HCT116 (cell line): ENCODE measurements around the gene XRCC2.

Experiments
- CTCF ChIP-seq, 3 experiments: fragments of 200-600 bp in 1 of 3; sonication (generic) in 1 of 3; IDR thresholded peaks in 2 of 3; conservative IDR thresholded peaks in 1 of 3; 2 replicates each; pipeline ENCODE4 v1.5.1; 2012 to 2017; ENCODE audit warnings: low read depth in 2 of 3, low read length in 2 of 3, antibody characterized with exemption in 1 of 3, borderline replicate concordance in 1 of 3, control low read depth in 1 of 3, mild to moderate bottlenecking in 1 of 3, mixed read lengths in 1 of 3, mixed run types in 1 of 3, moderate library complexity in 1 of 3; ENCODE audit not compliant: insufficient read depth in 1 of 3
- EGR1 ChIP-seq: IDR thresholded peaks from 2 replicates; pipeline ENCODE4 v1.6.1; 2012; ENCODE audit warnings: low read depth
- EZH2 ChIP-seq: fragments of 200-600 bp; sonication (generic); IDR thresholded peaks from 2 replicates; pipeline ENCODE4 v1.6.1; 2017; ENCODE audit warnings: antibody characterized with exemption, mixed run types
- EZH2phosphoT487 ChIP-seq: fragments of 200-600 bp; IDR thresholded peaks from 2 replicates; pipeline ENCODE4 v1.6.1; 2018; ENCODE audit warnings: antibody characterized with exemption, borderline replicate concordance
- MAX ChIP-seq: IDR thresholded peaks from 2 replicates; pipeline ENCODE4 v1.6.1; 2012
- POLR2A ChIP-seq: IDR thresholded peaks from 2 replicates; pipeline ENCODE4 v1.7.0; 2011; ENCODE audit warnings: borderline replicate concordance; ENCODE audit not compliant: insufficient read depth, insufficient read length; ENCODE audit errors: extremely low read depth
- RAD21 ChIP-seq: IDR thresholded peaks from 2 replicates; pipeline ENCODE4 v1.6.1; 2012; ENCODE audit warnings: low read depth, mild to moderate bottlenecking
- SP1 ChIP-seq: IDR thresholded peaks from 2 replicates; pipeline ENCODE4 v1.6.1; 2012; ENCODE audit warnings: low read depth
- SRF ChIP-seq: IDR thresholded peaks from 2 replicates; pipeline ENCODE4 v1.6.1; 2012; ENCODE audit warnings: low read depth
- ZBTB33 ChIP-seq: IDR thresholded peaks from 2 replicates; pipeline ENCODE4 v1.6.1; 2011; ENCODE audit warnings: mild to moderate bottlenecking, low read length, moderate library complexity; ENCODE audit not compliant: insufficient replicate concordance; ENCODE audit errors: extremely low read depth
- ZNF274 ChIP-seq: fragments of 200-500 bp; sonication (Bioruptor generic); IDR thresholded peaks from 2 replicates; pipeline ENCODE4 v1.6.1; 2014; ENCODE audit warnings: mild to moderate bottlenecking, low read depth, low read length, inconsistent platforms

- TF ChIP-seq CTCF (IDR thresholded peaks at IDR 0.05 in 2 of 3, conservative IDR thresholded peaks at IDR 0.05 in 1 of 3; ENCODE audit: borderline replicate concordance in 1 of 3, insufficient read depth in 1 of 3, low read depth in 2 of 3, low read length in 2 of 3), result no peak
- TF ChIP-seq POLR2A, result no peak
- no peak for TF ChIP-seq RAD21
- no peak for TF ChIP-seq ZBTB33
- no peak for TF ChIP-seq SP1
- no peak for TF ChIP-seq EZH2phosphoT487
- no peak for TF ChIP-seq ZNF274
- no peak for TF ChIP-seq SRF
- TF ChIP-seq MAX, result no peak
- no peak for TF ChIP-seq EZH2
- no peak for TF ChIP-seq EGR1
Measured at GRCh38 chr7:152654971-152655370, 21.0 kb downstream of the XRCC2 start.
